Activated T-cell treated with anti-CD3 and anti-CD28 coated beads, Interleukin-2, amount 50 U/mL, for 72 hours (primary cell): ENCODE data around the gene C6orf58. TPM values are rescaled to one million over a fixed set of nuclear protein-coding genes. Genes with fewer than 3 reads are reported as not detected.
A peak's percentile ranks its signal among the peaks of the same experiment; 100 is the strongest.
"Not testable (repeated sequence)": the region's sequence is repeated elsewhere in the genome, so short reads cannot be mapped to it uniquely, and the experiment has no call there.

Experiments
- ATAC-seq, 2 donors: fragments of 150-1000 bp; cut with Tn5 transposase; replicated peaks in 1 of 2; 2 replicates each; pipeline ENCODE4 v1.10.0; 2021; ENCODE audit warnings: moderate library complexity in 2 of 2, mild to moderate bottlenecking in 1 of 2
- DNase-seq, 2 donors: peaks; one replicate each; pipeline ENCODE4 v3.0.0; 2021 to 2022; ENCODE audit warnings: mixed read lengths in 1 of 2
- H3K27ac Mint-ChIP-seq: one replicate; pipeline ENCODE4 v1.8.0; 2022; ENCODE audit warnings: mild to moderate bottlenecking, moderate library complexity, mixed read lengths
- H3K27me3 Mint-ChIP-seq: one replicate; pipeline ENCODE4 v1.8.0; 2022; ENCODE audit warnings: low read depth, mixed read lengths
- H3K36me3 Mint-ChIP-seq, 2 donors: one replicate each; pipeline ENCODE4 v1.8.0; 2022; ENCODE audit warnings: mixed read lengths in 2 of 2, mild to moderate bottlenecking in 1 of 2; ENCODE audit not compliant: insufficient read depth in 2 of 2
- H3K4me1 Mint-ChIP-seq: one replicate; pipeline ENCODE4 v1.8.0; 2022; ENCODE audit warnings: low read depth, mixed read lengths
- H3K4me3 Mint-ChIP-seq, 2 donors: one replicate each; pipeline ENCODE4 v1.8.0; 2022; ENCODE audit warnings: mild to moderate bottlenecking in 2 of 2, mixed read lengths in 2 of 2, moderate library complexity in 2 of 2
- H3K9me3 Mint-ChIP-seq, 2 donors: one replicate each; pipeline ENCODE4 v1.8.0; 2022; ENCODE audit warnings: mixed read lengths in 2 of 2
- total RNA-seq, 2 donors: library from RNA; stranded (reverse); gene quantifications; one replicate each; pipeline ENCODE4 v1.2.3, GENCODE V29; 2022

C6orf58 gene
- total RNA-seq, 2 donors from 2014 or later, result not detected

DNA sequence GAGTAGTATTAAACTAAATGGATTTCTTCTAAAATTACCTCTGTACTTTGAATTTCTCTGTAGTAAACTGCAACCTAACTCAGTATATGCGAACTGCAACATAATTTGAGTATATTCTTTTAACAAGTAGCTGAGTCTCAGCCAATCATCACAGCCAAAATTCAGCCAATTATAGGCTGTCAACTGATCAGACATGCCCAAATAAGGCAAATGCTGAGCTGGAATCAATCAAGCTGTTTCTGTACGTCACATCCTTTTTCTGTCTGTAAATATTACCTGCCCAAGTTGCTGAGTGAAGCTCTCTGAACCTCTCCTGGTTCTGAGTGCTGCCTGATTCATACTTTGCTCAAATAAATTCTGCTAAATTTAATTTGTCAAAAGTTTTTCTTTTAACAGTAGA, 9.5 kb upstream of the C6orf58 start:
- ATAC-seq (no peak), DNase-seq (no peak)
- H3K27me3 Mint-ChIP-seq, result peaks cover 7% of the 10 kb centered on the region
- peaks cover 0 to 2% of the 10 kb centered on the region in 2 donors for H3K36me3 Mint-ChIP-seq
- no peak overlapping the region for H3K4me3 Mint-ChIP-seq
- no peaks in the 10 kb centered on the region for H3K9me3 Mint-ChIP-seq
- peaks cover 21% of the 10 kb centered on the region for H3K4me1 Mint-ChIP-seq
- no peak overlapping the region for H3K27ac Mint-ChIP-seq

DNA sequence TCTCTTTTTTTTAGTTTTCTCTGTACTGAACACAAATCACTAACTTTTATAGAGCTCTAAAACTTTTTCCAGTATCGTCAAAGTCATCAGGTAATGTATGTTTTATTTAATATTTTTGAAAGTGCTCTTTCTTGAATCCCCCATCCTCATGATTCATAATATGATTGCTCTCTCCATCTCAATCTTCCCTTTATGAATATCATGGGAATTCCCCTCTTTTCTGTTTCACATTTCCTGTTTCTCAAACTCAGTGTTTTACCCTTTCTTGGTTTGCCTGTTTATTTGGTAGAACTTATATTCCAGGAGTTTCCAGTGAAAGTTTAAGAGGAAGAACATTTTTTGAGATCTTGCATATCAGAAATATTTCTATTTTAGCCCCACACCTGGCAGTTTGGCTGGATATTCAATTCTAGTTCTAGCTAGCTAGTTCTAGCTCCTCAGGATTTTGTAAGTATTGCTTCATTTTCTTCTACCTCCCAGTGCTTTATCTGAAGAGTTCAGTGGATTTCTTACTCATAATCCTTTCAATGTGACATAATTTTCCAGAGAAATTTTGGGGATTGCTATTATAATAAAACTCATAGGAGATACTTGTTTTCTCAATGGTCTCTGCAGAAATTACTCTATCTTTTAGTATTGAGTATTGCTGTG, 6.1 kb upstream of the C6orf58 start:
- H3K9me3 Mint-ChIP-seq, result no peaks in the 10 kb centered on the region
- no peak for DNase-seq
- peak overlapping the region; percentile 79 for H3K27ac Mint-ChIP-seq
- ATAC-seq, result peak; percentile 54 to 60
- H3K36me3 Mint-ChIP-seq, result no peaks in the 10 kb centered on the region
- peak overlapping the region; percentile 39 to 52 for H3K4me3 Mint-ChIP-seq
- H3K27me3 Mint-ChIP-seq, result no peaks in the 10 kb centered on the region
- peaks cover 21% of the 10 kb centered on the region for H3K4me1 Mint-ChIP-seq

DNA sequence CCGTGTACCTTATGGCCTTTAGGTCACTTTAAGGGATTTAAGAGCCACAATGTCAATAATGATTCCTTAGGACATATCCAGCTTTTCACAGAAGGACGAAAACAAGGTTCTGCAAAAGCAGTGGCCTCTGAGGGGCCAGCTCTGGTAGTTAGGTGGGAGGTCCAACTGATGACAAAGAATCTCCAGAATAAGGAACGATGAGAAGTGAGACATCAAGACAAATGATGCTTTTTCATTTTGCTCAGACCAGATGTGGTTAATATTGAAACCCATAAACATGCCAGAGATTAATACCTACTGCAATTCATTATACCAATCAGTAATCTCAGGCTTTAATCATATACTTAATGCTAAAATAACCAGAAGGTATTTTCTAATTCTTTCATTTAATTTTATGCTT, 1.9 kb downstream of the C6orf58 start:
- H3K4me1 Mint-ChIP-seq, result no peaks in the 10 kb centered on the region
- H3K27me3 Mint-ChIP-seq, result peaks cover 26% of the 10 kb centered on the region
- H3K4me3 Mint-ChIP-seq, result no peak overlapping the region
- DNase-seq (no peak), ATAC-seq (peak in 1 of 2 donors; percentile 28)
- H3K36me3 Mint-ChIP-seq, result no peaks in the 10 kb centered on the region
- H3K9me3 Mint-ChIP-seq, result no peaks in the 10 kb centered on the region
- H3K27ac Mint-ChIP-seq, result no peak overlapping the region

DNA sequence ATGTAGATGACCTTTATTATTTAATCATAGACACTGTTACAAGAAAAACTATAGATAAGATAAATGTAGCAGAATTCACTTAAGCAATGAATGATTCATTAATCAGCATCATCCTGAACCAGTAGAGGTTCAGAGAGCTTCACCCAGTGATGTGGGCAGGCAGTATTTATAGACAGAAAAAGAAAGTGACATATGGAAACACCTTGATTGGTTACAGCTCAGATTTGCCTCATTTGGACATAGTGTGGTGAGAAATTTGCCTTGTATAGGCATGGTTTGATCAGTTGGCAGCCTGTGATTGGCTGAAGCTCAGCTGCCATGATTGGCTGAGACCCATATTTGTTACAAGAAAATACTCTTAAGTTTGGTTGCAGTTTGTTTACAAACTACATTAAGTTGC, 4.6 kb downstream of the C6orf58 start:
- Mint-ChIP-seq H3K4me3 (no peak overlapping the region), H3K27ac (no peak overlapping the region), H3K9me3 (no peaks in the 10 kb centered on the region), H3K36me3 (no peaks in the 10 kb centered on the region), H3K4me1 (no peaks in the 10 kb centered on the region), H3K27me3 (peaks cover 26% of the 10 kb centered on the region)
- peak in 1 of 2 donors; percentile 19 for ATAC-seq
- DNase-seq, result no peak

DNA sequence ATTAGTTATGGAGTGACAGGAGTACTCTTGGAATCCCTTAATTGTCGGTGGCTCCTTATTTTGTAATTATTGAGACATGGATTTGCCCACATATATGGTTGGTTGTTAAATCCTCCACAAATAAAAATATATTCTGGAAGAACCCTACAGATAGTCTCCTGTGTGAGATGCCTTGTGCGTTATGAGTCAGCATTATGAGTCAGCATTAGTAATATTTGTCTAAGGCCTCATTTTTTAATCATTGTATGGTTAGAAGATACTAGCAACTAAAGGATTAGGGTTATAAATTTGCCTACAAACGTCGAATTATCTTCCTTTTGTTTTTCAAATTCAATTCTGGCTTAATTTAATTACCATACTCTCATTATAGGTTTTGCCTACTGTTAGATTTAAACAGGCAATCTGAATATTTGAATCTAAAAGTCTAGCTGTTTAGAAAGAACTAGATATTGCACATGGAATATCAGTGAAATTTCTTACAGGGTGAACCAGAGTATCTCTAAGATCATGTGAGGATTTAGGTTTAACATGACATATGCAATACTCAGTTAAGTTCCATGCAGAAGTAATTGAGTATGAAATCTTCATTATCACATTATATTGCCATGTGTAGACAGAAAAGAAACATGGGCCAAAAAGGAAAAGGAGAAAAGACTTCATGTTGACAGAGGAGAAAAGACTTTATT, 5.9 kb downstream of the C6orf58 start:
- H3K9me3 Mint-ChIP-seq, result no peaks in the 10 kb centered on the region
- ATAC-seq (no peak), DNase-seq (no peak)
- H3K4me3 Mint-ChIP-seq, result no peak overlapping the region
- peaks cover 13% of the 10 kb centered on the region for H3K27me3 Mint-ChIP-seq
- no peaks in the 10 kb centered on the region for H3K4me1 Mint-ChIP-seq
- H3K27ac Mint-ChIP-seq, result no peak overlapping the region
- no peaks in the 10 kb centered on the region for H3K36me3 Mint-ChIP-seq

DNA sequence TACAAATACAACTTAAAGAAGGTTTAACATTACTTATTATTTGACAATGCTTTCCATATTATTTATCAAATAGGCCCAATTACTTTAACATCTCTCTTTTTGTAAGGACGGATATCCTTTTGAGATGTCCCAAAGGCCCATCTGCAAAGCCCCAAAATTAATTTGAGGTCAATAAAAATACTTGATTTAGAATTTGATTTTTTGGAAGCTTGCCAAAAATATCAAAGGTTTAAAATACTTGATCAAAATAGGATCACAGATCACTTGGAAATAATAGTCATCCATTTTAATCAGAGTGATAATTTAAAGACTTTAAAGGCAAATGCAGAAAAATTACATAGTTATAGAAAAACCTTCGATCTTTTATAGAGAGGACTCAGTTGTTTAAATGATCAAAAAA, 8.1 kb downstream of the C6orf58 start:
- H3K4me3 Mint-ChIP-seq, result no peak overlapping the region
- H3K9me3 Mint-ChIP-seq, result no peaks in the 10 kb centered on the region
- no peak for ATAC-seq
- peaks cover 5% of the 10 kb centered on the region for H3K27me3 Mint-ChIP-seq
- no peak overlapping the region for H3K27ac Mint-ChIP-seq
- DNase-seq, result no peak
- H3K4me1 Mint-ChIP-seq, result no peaks in the 10 kb centered on the region
- no peaks in the 10 kb centered on the region for H3K36me3 Mint-ChIP-seq

DNA sequence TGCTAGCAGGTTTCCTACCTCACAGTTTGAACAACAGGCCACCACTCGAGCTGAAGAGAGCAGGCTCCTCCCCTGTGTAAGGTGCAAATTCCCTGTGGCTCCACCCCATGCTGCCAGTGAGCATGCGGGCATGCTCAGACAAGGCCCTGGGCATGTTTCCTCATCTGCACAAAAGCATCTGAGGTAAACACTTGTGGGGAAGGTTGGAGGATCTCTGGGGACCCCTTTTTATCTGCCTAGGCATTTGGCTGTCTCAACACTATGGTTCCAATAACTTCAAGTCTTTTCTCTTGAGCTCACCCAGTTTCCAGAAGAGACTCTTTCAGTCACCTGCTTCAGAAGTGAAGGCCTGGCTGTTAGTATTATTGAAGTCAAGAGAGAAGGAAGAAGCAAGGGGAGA, 9.4 kb downstream of the C6orf58 start:
- Mint-ChIP-seq H3K4me1 (no peaks in the 10 kb centered on the region), H3K4me3 (no peak overlapping the region), H3K9me3 (no peaks in the 10 kb centered on the region), H3K27ac (no peak overlapping the region), H3K27me3 (no peaks in the 10 kb centered on the region), H3K36me3 (no peaks in the 10 kb centered on the region)
- no peak for ATAC-seq
- DNase-seq, result no peak

DNA sequence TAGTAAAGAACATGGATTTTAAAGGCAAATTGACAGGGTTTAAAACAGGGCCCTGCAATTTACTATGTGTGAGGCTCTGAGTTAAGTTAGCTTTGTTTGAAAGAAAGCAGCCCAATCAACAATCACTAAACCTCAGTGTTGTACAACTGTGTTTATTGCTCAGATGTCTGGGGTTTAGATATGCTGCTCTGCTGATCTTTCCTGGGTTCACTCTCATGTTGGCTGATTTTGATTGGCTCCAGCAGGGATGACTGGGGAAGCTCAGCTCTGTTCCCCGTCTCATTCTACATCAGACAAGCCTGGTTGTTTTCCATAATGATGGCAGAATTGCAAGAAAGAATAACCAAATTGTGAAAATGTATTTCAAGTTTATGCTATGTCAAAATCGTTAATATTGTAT, 10.9 kb downstream of the C6orf58 start:
- H3K9me3 Mint-ChIP-seq, result no peaks in the 10 kb centered on the region
- no peaks in the 10 kb centered on the region for H3K36me3 Mint-ChIP-seq
- no peak overlapping the region for H3K27ac Mint-ChIP-seq
- H3K27me3 Mint-ChIP-seq, result no peaks in the 10 kb centered on the region
- no peak overlapping the region for H3K4me3 Mint-ChIP-seq
- H3K4me1 Mint-ChIP-seq, result no peaks in the 10 kb centered on the region
- ATAC-seq (no peak), DNase-seq (no peak)

DNA sequence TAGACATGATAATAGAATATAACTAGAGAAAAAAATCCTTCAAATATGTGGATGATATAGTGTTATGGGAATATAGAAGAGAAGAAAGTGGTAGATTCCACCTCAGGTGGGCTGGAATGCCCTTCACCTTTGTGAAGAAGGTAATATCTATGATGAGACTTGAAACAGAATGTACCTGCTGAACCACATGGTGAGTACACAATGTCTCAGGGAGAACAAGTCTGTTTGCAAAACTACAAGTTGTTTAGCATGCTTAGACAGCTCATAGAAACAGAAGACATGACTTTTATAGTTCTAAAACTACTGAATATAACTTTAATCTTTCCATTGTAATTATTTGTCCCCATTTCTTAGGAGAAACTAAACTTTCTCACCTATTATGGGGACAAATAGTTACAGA, 12.2 kb downstream of the C6orf58 start:
- Mint-ChIP-seq H3K36me3 (no peaks in the 10 kb centered on the region), H3K27ac (no peak overlapping the region), H3K27me3 (no peaks in the 10 kb centered on the region), H3K4me1 (no peaks in the 10 kb centered on the region), H3K4me3 (no peak overlapping the region), H3K9me3 (no peaks in the 10 kb centered on the region)
- DNase-seq, result no peak
- no peak for ATAC-seq

DNA sequence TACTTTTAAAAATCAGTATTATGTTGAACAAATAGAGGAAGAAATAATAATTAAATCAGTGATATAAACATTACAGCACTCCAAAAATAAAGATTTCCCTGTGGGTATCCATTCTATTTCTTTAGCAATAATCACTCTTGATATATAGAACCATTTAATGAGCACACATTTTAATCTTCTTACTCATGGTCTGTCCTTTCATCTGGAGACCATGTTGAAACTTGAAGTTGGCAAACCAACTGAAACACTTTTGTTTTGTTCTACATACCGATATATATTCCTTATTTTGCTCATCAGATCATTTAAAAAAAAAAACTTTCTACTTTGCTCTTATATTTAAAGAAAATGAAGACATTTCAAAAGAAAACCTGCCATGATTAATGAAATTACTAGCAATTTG, 13.4 kb downstream of the C6orf58 start:
- H3K27ac Mint-ChIP-seq, result no peak overlapping the region
- DNase-seq (no peak), ATAC-seq (no peak)
- H3K9me3 Mint-ChIP-seq, result no peaks in the 10 kb centered on the region
- H3K4me1 Mint-ChIP-seq, result no peaks in the 10 kb centered on the region
- no peaks in the 10 kb centered on the region for H3K36me3 Mint-ChIP-seq
- H3K4me3 Mint-ChIP-seq, result no peak overlapping the region
- H3K27me3 Mint-ChIP-seq, result no peaks in the 10 kb centered on the region

DNA sequence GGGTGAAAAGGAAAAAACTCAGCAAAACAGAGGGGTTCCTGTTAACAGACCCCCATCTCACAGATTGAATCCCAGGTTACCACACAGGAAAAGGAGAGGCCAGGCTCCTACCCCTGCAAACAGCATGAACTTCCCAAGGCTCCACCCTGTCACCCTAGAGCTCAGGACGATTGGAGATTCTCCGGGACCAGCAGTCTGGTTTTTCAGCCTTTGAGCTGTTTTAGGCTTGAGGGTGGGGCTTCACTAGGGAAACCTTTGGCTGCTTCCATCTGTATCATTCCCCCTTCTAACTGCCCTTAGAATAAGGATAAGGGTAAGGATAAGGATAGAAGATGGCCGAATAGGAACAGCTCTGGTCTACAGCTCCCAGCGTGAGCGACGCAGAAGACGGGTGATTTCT, 16.0 kb downstream of the C6orf58 start:
- H3K4me3 Mint-ChIP-seq, result no peak overlapping the region
- ATAC-seq (no peak), DNase-seq (no peak)
- no peaks in the 10 kb centered on the region for H3K27me3 Mint-ChIP-seq
- no peaks in the 10 kb centered on the region for H3K36me3 Mint-ChIP-seq
- no peaks in the 10 kb centered on the region for H3K9me3 Mint-ChIP-seq
- H3K4me1 Mint-ChIP-seq, result no peaks in the 10 kb centered on the region
- H3K27ac Mint-ChIP-seq, result no peak overlapping the region

DNA sequence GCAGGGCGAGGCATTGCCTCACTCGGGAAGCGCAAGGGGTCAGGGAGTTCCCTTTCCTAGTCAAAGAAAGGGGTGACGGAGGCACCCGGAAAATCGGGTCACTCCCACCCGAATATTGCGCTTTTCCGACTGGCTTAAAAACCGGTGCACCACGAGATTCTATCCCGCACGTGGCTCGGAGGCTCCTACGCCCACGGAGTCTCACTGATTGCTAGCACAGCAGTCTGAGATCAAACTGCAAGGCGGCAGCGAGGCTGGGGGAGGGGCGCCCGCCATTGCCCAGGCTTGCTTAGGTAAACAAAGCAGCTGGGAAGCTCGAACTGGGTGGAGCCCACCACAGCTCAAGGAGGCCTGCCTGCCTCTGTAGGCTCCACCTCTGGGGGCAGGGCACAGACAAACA, 16.5 kb downstream of the C6orf58 start:
- not testable (repeated sequence) for H3K4me3 Mint-ChIP-seq, DNase-seq, H3K4me1 Mint-ChIP-seq, H3K27me3 Mint-ChIP-seq, H3K9me3 Mint-ChIP-seq, H3K27ac Mint-ChIP-seq, ATAC-seq, H3K36me3 Mint-ChIP-seq

DNA sequence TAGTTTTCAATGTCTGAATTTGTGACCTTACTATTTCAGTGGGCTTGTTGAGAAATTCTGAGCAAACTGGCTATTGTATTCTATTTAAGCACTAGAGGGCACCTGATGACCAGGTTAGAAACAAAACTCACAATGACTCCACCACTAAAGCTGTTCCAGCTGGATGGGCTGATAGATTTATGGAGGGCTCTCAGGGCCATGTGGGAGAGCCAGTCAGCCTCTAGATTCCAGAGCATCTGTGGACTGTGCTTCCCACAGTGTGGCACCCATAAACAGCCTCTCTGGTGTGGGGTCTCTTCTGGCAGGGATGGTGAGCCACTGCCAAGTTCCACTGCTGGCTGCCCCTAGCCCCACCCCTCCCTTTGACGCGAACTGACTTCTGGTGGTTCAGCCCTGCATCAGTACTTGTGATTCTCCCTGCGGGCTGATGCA, 29.2 kb downstream of the C6orf58 start:
- Mint-ChIP-seq H3K4me3 (no peak overlapping the region), H3K9me3 (no peaks in the 10 kb centered on the region), H3K4me1 (no peaks in the 10 kb centered on the region), H3K27me3 (no peaks in the 10 kb centered on the region), H3K27ac (no peak overlapping the region), H3K36me3 (no peaks in the 10 kb centered on the region)
- DNase-seq (no peak), ATAC-seq (no peak)
